ENCODE results near the gene NMU.
A peak's percentile ranks its signal among the peaks of the same experiment; 100 is the strongest.
"Not testable (repeated sequence)": the region's sequence is repeated elsewhere in the genome, so short reads cannot be mapped to it uniquely, and the experiment has no call there.

The NMU gene

DNA sequence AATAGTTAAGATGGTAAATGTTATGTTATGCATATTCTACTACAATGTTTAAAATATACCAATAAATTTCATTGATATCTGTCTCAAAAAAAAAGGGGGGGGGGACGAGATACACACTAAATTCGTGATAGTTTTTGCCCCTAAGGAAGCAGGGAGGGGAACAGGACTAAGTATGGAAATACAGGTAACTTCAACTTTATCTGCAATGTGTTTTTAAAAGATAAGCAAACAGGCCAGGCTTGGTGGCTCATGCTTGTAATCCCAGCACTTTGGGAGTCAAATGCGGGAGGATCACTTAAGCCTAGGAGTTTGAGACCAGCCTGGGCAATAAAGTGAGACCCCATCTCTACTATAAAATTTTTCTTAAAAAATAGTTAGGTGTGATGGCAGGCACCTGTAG lies 76.0 kb downstream of the NMU start:
- no peak overlapping the region for H3K27ac ChIP-seq (ENCODE audit: low read depth, low read length)
- no peak overlapping the region for H3K4me3 ChIP-seq (ENCODE audit: low read length)
- H3F3A ChIP-seq (ENCODE audit: control insufficient read depth, insufficient read depth) = no peaks in the 10 kb centered on the region
- no peaks in the 10 kb centered on the region for H3K79me2 ChIP-seq (ENCODE audit: control insufficient read depth, low read length)
- H3K9me2 ChIP-seq (replicated peaks; ENCODE audit: control insufficient read depth, low read length) = no peaks in the 10 kb centered on the region
- H3K4me1 ChIP-seq (ENCODE audit: control insufficient read depth, low read length) = peaks cover 18% of the 10 kb centered on the region
- no peaks in the 10 kb centered on the region for H3K27me3 ChIP-seq (ENCODE audit: control insufficient read depth, low read length)
- H3K4me2 ChIP-seq (ENCODE audit: low read length) = no peak overlapping the region
- H3K9me3 ChIP-seq (ENCODE audit: control insufficient read depth, insufficient read depth, low read length) = no peaks in the 10 kb centered on the region
- TF ChIP-seq, protein P1, sequence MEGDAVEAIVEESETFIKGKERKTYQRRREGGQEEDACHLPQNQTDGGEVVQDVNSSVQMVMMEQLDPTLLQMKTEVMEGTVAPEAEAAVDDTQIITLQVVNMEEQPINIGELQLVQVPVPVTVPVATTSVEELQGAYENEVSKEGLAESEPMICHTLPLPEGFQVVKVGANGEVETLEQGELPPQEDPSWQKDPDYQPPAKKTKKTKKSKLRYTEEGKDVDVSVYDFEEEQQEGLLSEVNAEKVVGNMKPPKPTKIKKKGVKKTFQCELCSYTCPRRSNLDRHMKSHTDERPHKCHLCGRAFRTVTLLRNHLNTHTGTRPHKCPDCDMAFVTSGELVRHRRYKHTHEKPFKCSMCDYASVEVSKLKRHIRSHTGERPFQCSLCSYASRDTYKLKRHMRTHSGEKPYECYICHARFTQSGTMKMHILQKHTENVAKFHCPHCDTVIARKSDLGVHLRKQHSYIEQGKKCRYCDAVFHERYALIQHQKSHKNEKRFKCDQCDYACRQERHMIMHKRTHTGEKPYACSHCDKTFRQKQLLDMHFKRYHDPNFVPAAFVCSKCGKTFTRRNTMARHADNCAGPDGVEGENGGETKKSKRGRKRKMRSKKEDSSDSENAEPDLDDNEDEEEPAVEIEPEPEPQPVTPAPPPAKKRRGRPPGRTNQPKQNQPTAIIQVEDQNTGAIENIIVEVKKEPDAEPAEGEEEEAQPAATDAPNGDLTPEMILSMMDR (IDR thresholded peaks at IDR 0.05; ENCODE audit: low read depth, low read length, poor library complexity, severe bottlenecking) = no peak
- no peak for TF ChIP-seq EZH2phosphoT487 (IDR thresholded peaks at IDR 0.05; ENCODE audit: borderline replicate concordance, low read length)
- H4K20me1 ChIP-seq (ENCODE audit: control insufficient read depth, insufficient read depth, low read depth, low read length) = no peaks in the 10 kb centered on the region
- no peaks in the 10 kb centered on the region for H3K36me3 ChIP-seq (ENCODE audit: control insufficient read depth, low read length)

DNA sequence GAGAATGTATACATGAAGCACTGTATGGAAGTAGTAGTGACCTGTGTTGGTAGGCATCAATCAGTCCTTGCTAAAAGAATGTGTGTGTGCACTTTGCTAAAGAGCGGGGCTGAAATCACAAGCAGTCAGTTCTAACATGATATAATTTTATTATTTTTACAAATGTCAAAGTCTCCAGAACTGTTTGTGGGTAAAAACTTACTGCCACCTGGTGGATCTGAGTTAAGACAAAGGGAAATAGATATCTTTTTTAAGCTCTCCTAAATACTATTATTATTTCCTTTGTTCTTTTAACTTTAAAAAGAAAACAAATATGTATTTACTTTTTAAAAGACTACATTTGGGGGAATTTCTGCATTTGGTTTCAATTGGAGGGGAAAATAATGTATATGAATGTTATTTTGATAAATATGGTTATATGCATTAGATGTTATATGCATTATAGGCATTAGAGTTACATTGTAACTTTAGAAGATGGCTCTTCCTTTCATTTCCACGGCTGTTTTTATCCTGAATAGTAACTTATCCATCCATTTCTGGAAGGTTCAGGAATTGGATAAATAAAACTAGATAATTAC lies 81.6 kb downstream of the NMU start:
- H3F3A ChIP-seq (ENCODE audit: control insufficient read depth, insufficient read depth) = no peaks in the 10 kb centered on the region
- H3K4me3 ChIP-seq (ENCODE audit: low read length) = no peak overlapping the region
- no peaks in the 10 kb centered on the region for H4K20me1 ChIP-seq (ENCODE audit: control insufficient read depth, insufficient read depth, low read depth, low read length)
- no peaks in the 10 kb centered on the region for H3K79me2 ChIP-seq (ENCODE audit: control insufficient read depth, low read length)
- peaks cover 4% of the 10 kb centered on the region; the same call in 1 of the 2 replicates for H3K9me3 ChIP-seq (ENCODE audit: control insufficient read depth, insufficient read depth, low read length)
- no peak for TF ChIP-seq EZH2phosphoT487 (IDR thresholded peaks at IDR 0.05; ENCODE audit: borderline replicate concordance, low read length)
- TF ChIP-seq, protein P1 (IDR thresholded peaks at IDR 0.05; ENCODE audit: low read depth, low read length, poor library complexity, severe bottlenecking) = peak; percentile 15
- H3K4me1 ChIP-seq (ENCODE audit: control insufficient read depth, low read length) = peaks cover 5% of the 10 kb centered on the region; the same call in 1 of the 2 replicates
- no peaks in the 10 kb centered on the region for H3K9me2 ChIP-seq (replicated peaks; ENCODE audit: control insufficient read depth, low read length)
- no peaks in the 10 kb centered on the region for H3K36me3 ChIP-seq (ENCODE audit: control insufficient read depth, low read length)
- H3K27ac ChIP-seq (ENCODE audit: low read depth, low read length) = no peak overlapping the region
- H3K27me3 ChIP-seq (ENCODE audit: control insufficient read depth, low read length) = peaks cover 7% of the 10 kb centered on the region
- H3K4me2 ChIP-seq (ENCODE audit: low read length) = no peak overlapping the region

DNA sequence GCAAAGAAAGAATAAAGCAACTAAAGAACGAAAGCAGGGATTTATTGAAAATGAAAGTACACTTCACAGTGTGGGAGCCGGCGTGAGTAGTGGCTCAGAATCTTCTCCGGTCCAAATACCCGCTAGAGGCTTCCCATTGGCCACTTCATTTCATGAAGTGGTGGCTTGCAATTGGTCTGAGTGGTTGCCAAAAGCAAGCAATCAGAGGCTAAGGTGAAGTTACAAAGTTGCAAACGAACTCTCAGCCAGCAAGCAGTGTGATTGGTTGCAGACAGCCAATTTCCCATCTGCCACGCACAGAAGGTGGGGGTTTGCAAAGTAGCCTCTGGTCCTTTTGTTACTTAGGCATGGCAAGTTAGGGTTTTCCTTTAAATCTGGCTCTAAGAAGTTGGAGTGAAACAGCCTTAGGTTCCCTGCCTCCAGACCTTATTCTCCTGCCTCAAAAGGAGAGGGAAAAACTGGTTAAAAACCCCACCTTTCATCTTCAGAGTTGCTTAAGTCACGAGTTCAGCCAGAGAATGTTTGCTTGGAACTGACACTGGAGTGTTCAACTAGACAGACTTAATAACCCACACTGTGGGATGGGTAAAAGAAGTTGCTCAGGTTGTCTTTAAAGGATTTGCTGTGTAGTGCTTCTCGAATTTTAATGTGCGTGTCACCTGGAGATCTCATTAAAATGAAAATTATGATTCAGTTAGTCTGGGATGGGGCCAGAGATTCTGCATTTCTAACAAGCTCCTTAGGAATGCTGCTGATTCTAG lies 82.5 kb downstream of the NMU start:
- H3K4me3 ChIP-seq (ENCODE audit: low read length) = no peak overlapping the region
- H3K9me3 ChIP-seq (ENCODE audit: control insufficient read depth, insufficient read depth, low read length) = peaks cover 4% of the 10 kb centered on the region; the same call in 1 of the 2 replicates
- no peaks in the 10 kb centered on the region for H3F3A ChIP-seq (ENCODE audit: control insufficient read depth, insufficient read depth)
- H3K9me2 ChIP-seq (replicated peaks; ENCODE audit: control insufficient read depth, low read length) = no peaks in the 10 kb centered on the region
- H4K20me1 ChIP-seq (ENCODE audit: control insufficient read depth, insufficient read depth, low read depth, low read length) = no peaks in the 10 kb centered on the region
- no peaks in the 10 kb centered on the region for H3K36me3 ChIP-seq (ENCODE audit: control insufficient read depth, low read length)
- no peak for TF ChIP-seq EZH2phosphoT487 (IDR thresholded peaks at IDR 0.05; ENCODE audit: borderline replicate concordance, low read length)
- TF ChIP-seq, protein P1 (IDR thresholded peaks at IDR 0.05; ENCODE audit: low read depth, low read length, poor library complexity, severe bottlenecking) = no peak
- H3K4me1 ChIP-seq (ENCODE audit: control insufficient read depth, low read length) = peaks cover 5% of the 10 kb centered on the region; the same call in 1 of the 2 replicates
- H3K27ac ChIP-seq (ENCODE audit: low read depth, low read length) = no peak overlapping the region
- H3K4me2 ChIP-seq (ENCODE audit: low read length) = no peak overlapping the region
- H3K79me2 ChIP-seq (ENCODE audit: control insufficient read depth, low read length) = no peaks in the 10 kb centered on the region
- H3K27me3 ChIP-seq (ENCODE audit: control insufficient read depth, low read length) = peaks cover 14% of the 10 kb centered on the region

- peaks cover 14% of the 10 kb centered on the region for H3K4me1 ChIP-seq (ENCODE audit: control insufficient read depth, low read length)
- H3K9me2 ChIP-seq (replicated peaks; ENCODE audit: control insufficient read depth, low read length); H3K4me2 ChIP-seq (ENCODE audit: low read length); H3F3A ChIP-seq (ENCODE audit: control insufficient read depth, insufficient read depth); H3K9me3 ChIP-seq (ENCODE audit: control insufficient read depth, insufficient read depth, low read length); H3K79me2 ChIP-seq (ENCODE audit: control insufficient read depth, low read length); H3K27ac ChIP-seq (ENCODE audit: low read depth, low read length); H4K20me1 ChIP-seq (ENCODE audit: control insufficient read depth, insufficient read depth, low read depth, low read length); H3K36me3 ChIP-seq (ENCODE audit: control insufficient read depth, low read length); H3K4me3 ChIP-seq (ENCODE audit: low read length): not testable (repeated sequence)
- H3K27me3 ChIP-seq (ENCODE audit: control insufficient read depth, low read length) = peaks cover 28% of the 10 kb centered on the region
Observed at GRCh38 chr4:55551964-55552363, 84.1 kb downstream of the NMU start.

Data from DOHH2 (cell line).